ENCODE measurements around the gene KATNB1.

Gene KATNB1

GRCh38 chr16:57688987-57689761, 46.4 kb upstream of the KATNB1 start:
- TF ChIP-seq TAF1 (IDR thresholded peaks at IDR 0.05; ENCODE audit: borderline replicate concordance, insufficient read depth, low read length) (no peak), FOXP2 (optimal IDR thresholded peaks at IDR 0.05; ENCODE audit: borderline replicate concordance, extremely low read depth, extremely low read length, insufficient read depth) (no peak), SIN3A (IDR thresholded peaks at IDR 0.05; ENCODE audit: borderline replicate concordance, insufficient read depth, low read length) (no peak), REST (IDR thresholded peaks at IDR 0.05; ENCODE audit: insufficient read depth in 1 of 2, low read depth in 2 of 2, low read length in 2 of 2) (no peak), POLR2AphosphoS5 (IDR thresholded peaks at IDR 0.05; ENCODE audit: low read depth, low read length) (no peak)

- 0 out of 4 replicates have a peak, but pooled peaks of 1 of the 2 experiments have one; percentile 4 for TF ChIP-seq REST (IDR thresholded peaks at IDR 0.05; ENCODE audit: insufficient read depth in 1 of 2, low read depth in 2 of 2, low read length in 2 of 2)
- TF ChIP-seq TAF1 (IDR thresholded peaks at IDR 0.05; ENCODE audit: borderline replicate concordance, insufficient read depth, low read length) = no peak
- TF ChIP-seq FOXP2 (optimal IDR thresholded peaks at IDR 0.05; ENCODE audit: borderline replicate concordance, extremely low read depth, extremely low read length, insufficient read depth) = peak; percentile 26
- no peak for TF ChIP-seq POLR2AphosphoS5 (IDR thresholded peaks at IDR 0.05; ENCODE audit: low read depth, low read length)
- TF ChIP-seq SIN3A (IDR thresholded peaks at IDR 0.05; ENCODE audit: borderline replicate concordance, insufficient read depth, low read length) = no peak
Observed at GRCh38 chr16:57689762-57690558, 45.6 kb upstream of the KATNB1 start.

- TF ChIP-seq SIN3A (IDR thresholded peaks at IDR 0.05; ENCODE audit: borderline replicate concordance, insufficient read depth, low read length) = no peak
- no peak for TF ChIP-seq REST (IDR thresholded peaks at IDR 0.05; ENCODE audit: insufficient read depth in 1 of 2, low read depth in 2 of 2, low read length in 2 of 2)
- TF ChIP-seq FOXP2 (optimal IDR thresholded peaks at IDR 0.05; ENCODE audit: borderline replicate concordance, extremely low read depth, extremely low read length, insufficient read depth) = no peak
- no peak for TF ChIP-seq TAF1 (IDR thresholded peaks at IDR 0.05; ENCODE audit: borderline replicate concordance, insufficient read depth, low read length)
- no peak for TF ChIP-seq POLR2AphosphoS5 (IDR thresholded peaks at IDR 0.05; ENCODE audit: low read depth, low read length)
Observed at GRCh38 chr16:57690782-57691471, 44.6 kb upstream of the KATNB1 start.

DNA sequence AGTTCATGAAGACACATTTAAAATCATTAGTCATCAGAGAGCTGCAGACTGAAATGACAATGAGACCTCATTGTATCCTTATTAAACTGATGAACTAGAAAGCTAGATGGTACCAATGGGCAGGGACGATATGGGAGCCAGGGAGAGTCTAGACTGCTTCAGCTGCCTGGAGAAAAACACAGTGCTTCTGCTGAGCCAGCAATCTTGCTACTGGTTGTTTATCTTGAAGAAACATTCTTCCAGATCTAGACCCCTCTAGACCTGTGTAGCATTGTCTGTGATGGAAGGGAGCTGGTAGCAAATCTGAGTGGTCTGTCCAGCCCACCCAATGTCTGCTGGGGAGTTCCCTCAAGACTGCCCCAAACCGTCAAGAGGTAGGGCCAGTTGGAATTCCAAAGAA, 42.9 kb upstream of the KATNB1 start:
- TF ChIP-seq TAF1 (IDR thresholded peaks at IDR 0.05; ENCODE audit: borderline replicate concordance, insufficient read depth, low read length) = no peak
- no peak for TF ChIP-seq POLR2AphosphoS5 (IDR thresholded peaks at IDR 0.05; ENCODE audit: low read depth, low read length)
- no peak for TF ChIP-seq SIN3A (IDR thresholded peaks at IDR 0.05; ENCODE audit: borderline replicate concordance, insufficient read depth, low read length)
- TF ChIP-seq REST (IDR thresholded peaks at IDR 0.05; ENCODE audit: insufficient read depth in 1 of 2, low read depth in 2 of 2, low read length in 2 of 2) = no peak
- TF ChIP-seq FOXP2 (optimal IDR thresholded peaks at IDR 0.05; ENCODE audit: borderline replicate concordance, extremely low read depth, extremely low read length, insufficient read depth) = no peak

Measured in PFSK-1 (cell line).